ENCODE results near the gene EDIL3. TPM values are rescaled to one million over a fixed set of nuclear protein-coding genes. Genes with fewer than 3 reads are reported as not detected.

EDIL3 gene
- total and polyA plus RNA-seq, 2 of the 8 experiments (the other 6 are each of a cell fraction or from before 2014, with no cell fraction given), result 14.7 to 47.2 TPM

- H4K5ac ChIP-seq (ENCODE audit: insufficient read length, low read depth, low read length), result no peak overlapping the region
- DNase-seq (ENCODE audit: low read depth in 1 of 2, low spot score in 2 of 2) (no peak), FAIRE-seq (no peak)
- H3K9me3 ChIP-seq (ENCODE audit: insufficient read depth in 2 of 2, low read depth in 1 of 2, low read length in 1 of 2), result no peaks in the 10 kb centered on the region
- no peak overlapping the region for H3K56ac ChIP-seq (replicated peaks; ENCODE audit: insufficient read length, low read depth, low read length)
- ChIA-PET CTCF (ENCODE audit: partially characterized antibody) (interaction anchor here (0.7 to 1.5 kb wide), 2 partner anchors 23 to 159 kb away, joined by 3 read pairs; no protein-coding TSS in a partner anchor), POLR2A (ENCODE audit: partially characterized antibody) (no interaction called here)
- H2BK20ac ChIP-seq (ENCODE audit: low read length), result no peak overlapping the region
- H3K27ac ChIP-seq (ENCODE audit: low read depth, low read length), result no peak overlapping the region
- H3K4me3 ChIP-seq (ENCODE audit: extremely low read depth in 1 of 4, insufficient read depth in 2 of 4, low read depth in 3 of 4, low read length in 4 of 4), result no peak overlapping the region
- no peak overlapping the region for H3K9ac ChIP-seq (replicated peaks in 1 of 4; ENCODE audit: extremely low read depth in 1 of 4, low read depth in 3 of 4, low read length in 3 of 4)
- no peaks in the 10 kb centered on the region for H3K23me2 ChIP-seq (ENCODE audit: low read depth, low read length)
- H3K36me3 ChIP-seq (ENCODE audit: control insufficient read depth in 2 of 4, insufficient read depth in 4 of 4, low read length in 3 of 4), result no peaks in the 10 kb centered on the region
- no peak overlapping the region for H2AK5ac ChIP-seq (ENCODE audit: low read depth, low read length)
- no peak overlapping the region for H4K91ac ChIP-seq (replicated peaks; ENCODE audit: insufficient read length, low read length)
- H3K4ac ChIP-seq (replicated peaks; ENCODE audit: insufficient read length, low read depth, low read length), result no peak overlapping the region
- no peaks in the 10 kb centered on the region for H3K27me3 ChIP-seq (replicated peaks in 1 of 4; ENCODE audit: control insufficient read depth in 3 of 4, extremely low read depth in 1 of 4, insufficient read depth in 3 of 4, low read length in 3 of 4)
- no peaks in the 10 kb centered on the region for H3K79me1 ChIP-seq (ENCODE audit: low read depth, low read length)
- H4K8ac ChIP-seq (ENCODE audit: extremely low read depth, insufficient read depth, low read length), result no peak overlapping the region
- no peak overlapping the region for H2BK5ac ChIP-seq (ENCODE audit: low read depth, low read length)
- no peak overlapping the region for H2BK15ac ChIP-seq (ENCODE audit: low read length)
- no peak overlapping the region for H2BK12ac ChIP-seq (ENCODE audit: low read depth, low read length)
- no peaks in the 10 kb centered on the region for H3K4me1 ChIP-seq (replicated peaks in 1 of 4; ENCODE audit: control insufficient read depth in 3 of 4, insufficient read depth in 4 of 4, low read length in 3 of 4)
- 85% methylated on average over 6 of the region's 6 CpGs; no CpG with 5 or more reads in 1 of the 2 experiments for WGBS, 2 experiments (ENCODE audit: extremely low coverage in 1 of 2, insufficient coverage in 1 of 2, insufficient read length in 1 of 2, insufficient replicate concordance in 2 of 2, low coverage in 1 of 2, low lambda C conversion rate in 2 of 2, missing lambda C conversion rate in 1 of 2)
- no peak overlapping the region for H3K18ac ChIP-seq (ENCODE audit: extremely low read depth, low read length)
- no peak overlapping the region for H3K14ac ChIP-seq (ENCODE audit: insufficient read length)
- no peak overlapping the region for H2AFZ ChIP-seq (ENCODE audit: low read length)
- H2BK120ac ChIP-seq (replicated peaks; ENCODE audit: low read depth, low read length), result no peak overlapping the region
- H3K4me2 ChIP-seq (ENCODE audit: insufficient read depth in 1 of 2, low read depth in 2 of 2, low read length in 2 of 2), result no peak overlapping the region
- H3K79me2 ChIP-seq (ENCODE audit: control insufficient read depth in 1 of 2, insufficient read depth in 2 of 2, low read length in 2 of 2), result no peaks in the 10 kb centered on the region
- no peaks in the 10 kb centered on the region for H4K20me1 ChIP-seq (replicated peaks in 1 of 2; ENCODE audit: control insufficient read depth in 1 of 2, insufficient read depth in 2 of 2, low read length in 2 of 2)
- no peak overlapping the region for H3K23ac ChIP-seq (ENCODE audit: insufficient read length)
- no peak for TF ChIP-seq KDM5A (IDR thresholded peaks at IDR 0.05; ENCODE audit: low read length)
- no peak for TF ChIP-seq CBX8 (IDR thresholded peaks at IDR 0.05; ENCODE audit: borderline replicate concordance, low read depth, low read length)
- no peak for TF ChIP-seq KDM1A (IDR thresholded peaks at IDR 0.05; ENCODE audit: borderline replicate concordance, low read length)
- TF ChIP-seq CBX5 (IDR thresholded peaks at IDR 0.05; ENCODE audit: low read depth, low read length), result no peak
- TF ChIP-seq E2F6 (IDR thresholded peaks at IDR 0.05), result no peak
- TF ChIP-seq MAX (IDR thresholded peaks at IDR 0.05), result no peak
- TF ChIP-seq BCL11A (IDR thresholded peaks at IDR 0.05; ENCODE audit: low read depth in 2 of 2, low read length in 2 of 2), result no peak
- no peak for TF ChIP-seq SRF (IDR thresholded peaks at IDR 0.05; ENCODE audit: low read depth, low read length)
- TF ChIP-seq ZNF274 (IDR thresholded peaks at IDR 0.05; ENCODE audit: borderline replicate concordance, extremely low read depth, low read length), result no peak
- TF ChIP-seq SIRT6 (IDR thresholded peaks at IDR 0.05; ENCODE audit: low read length), result no peak
- TF ChIP-seq ATF3 (IDR thresholded peaks at IDR 0.05; ENCODE audit: insufficient read depth, low read depth, low read length), result no peak
- TF ChIP-seq KDM4A (IDR thresholded peaks at IDR 0.05; ENCODE audit: low read depth, low read length, severe bottlenecking), result no peak
Measured at GRCh38 chr5:84086511-84086910, 298.2 kb downstream of the EDIL3 start.

Measured in H1 (cell line).